H1 (cell line): ENCODE data around the gene CTTNBP2. TPM values are rescaled to one million over a fixed set of nuclear protein-coding genes. Genes with fewer than 3 reads are reported as not detected.

Source experiments
- CTCF ChIA-PET: fragments of 300-600 bp; sonication (Branson Sonifier 250); formaldehyde crosslinking; loops from one replicate; lab custom pipeline; 2021; ENCODE audit not compliant: partially characterized antibody; lab: Charles Lee
- POLR2A ChIA-PET: fragments of 300-600 bp; sonication (Branson Sonifier 250); formaldehyde crosslinking; loops from one replicate; lab custom pipeline; 2021; ENCODE audit warnings: inconsistent platforms; ENCODE audit not compliant: partially characterized antibody; lab: Charles Lee
- DNase-seq, 2 experiments: peaks; one replicate each; pipeline versions ENCODE4 v3.0.0 to v3.0.0-alpha.2; 2010 to 2022; ENCODE audit warnings: low spot score in 2 of 2, low read depth in 1 of 2, mixed read lengths in 1 of 2
- FAIRE-seq: peaks from 2 replicates; lab custom pipeline; 2011; peaks lifted over from hg19 to GRCh38; lab: Jason Lieb, UNC
- H2AFZ ChIP-seq: 2 replicates; pipeline ENCODE4 v1.8.1; 2012; ENCODE audit warnings: low read length, inconsistent platforms
- H2AK5ac ChIP-seq: 2 replicates; pipeline ENCODE4 v1.6.1; 2013; ENCODE audit warnings: low read depth, low read length
- H2BK120ac ChIP-seq: replicated peaks from 2 replicates; pipeline ENCODE3; 2013; ENCODE audit warnings: low read depth, low read length, inconsistent platforms
- H2BK12ac ChIP-seq: 2 replicates; pipeline ENCODE4 v1.6.1; 2013; ENCODE audit warnings: low read depth, low read length
- H2BK15ac ChIP-seq: 2 replicates; pipeline ENCODE4 v1.6.1; 2013; ENCODE audit warnings: low read length
- H2BK20ac ChIP-seq: 2 replicates; pipeline ENCODE4 v1.6.1; 2013; ENCODE audit warnings: low read length
- H2BK5ac ChIP-seq: 2 replicates; pipeline ENCODE4 v1.6.1; 2013; ENCODE audit warnings: low read depth, low read length
- H3K14ac ChIP-seq: 2 replicates; pipeline ENCODE4 v1.6.1; 2013; ENCODE audit warnings: inconsistent platforms; ENCODE audit not compliant: insufficient read length
- H3K18ac ChIP-seq: 2 replicates; pipeline ENCODE4 v1.6.1; 2013; ENCODE audit warnings: low read length; ENCODE audit errors: extremely low read depth
- H3K23ac ChIP-seq: 2 replicates; pipeline ENCODE4 v1.6.1; 2013; ENCODE audit warnings: inconsistent platforms; ENCODE audit not compliant: insufficient read length
- H3K23me2 ChIP-seq: 2 replicates; pipeline ENCODE4 v1.6.1; 2013; ENCODE audit warnings: low read depth, low read length
- H3K27ac ChIP-seq: 2 replicates; pipeline ENCODE4 v1.6.1; 2011; ENCODE audit warnings: low read depth, low read length, inconsistent platforms
- H3K27me3 ChIP-seq, 4 experiments: replicated peaks in 1 of 4; 1 replicate in 1 of 4; 2 replicates in 3 of 4; pipeline versions ENCODE4 v1.6.1 to v1.8.1; 2011 to 2013; ENCODE audit warnings: low read length in 3 of 4, mild to moderate bottlenecking in 3 of 4, inconsistent platforms in 2 of 4, mixed read lengths in 2 of 4, moderate library complexity in 1 of 4; ENCODE audit not compliant: control insufficient read depth in 3 of 4, insufficient read depth in 3 of 4; ENCODE audit errors: extremely low read depth in 1 of 4
- H3K36me3 ChIP-seq, 4 experiments: 2 replicates each; pipeline versions ENCODE4 v1.6.1 to v1.8.1; 2011 to 2013; ENCODE audit warnings: mild to moderate bottlenecking in 4 of 4, low read length in 3 of 4, moderate library complexity in 2 of 4, control low read depth in 1 of 4, inconsistent platforms in 1 of 4; ENCODE audit not compliant: insufficient read depth in 4 of 4, control insufficient read depth in 2 of 4
- H3K4ac ChIP-seq: replicated peaks from 2 replicates; pipeline ENCODE3; 2013; ENCODE audit warnings: low read length, low read depth, mixed read lengths, inconsistent platforms; ENCODE audit not compliant: insufficient read length
- H3K4me1 ChIP-seq, 4 experiments: replicated peaks in 1 of 4; 1 replicate in 1 of 4; 2 replicates in 3 of 4; pipeline versions ENCODE4 v1.6.1 to v1.8.1; 2011 to 2013; ENCODE audit warnings: low read length in 3 of 4, inconsistent platforms in 2 of 4, mixed read lengths in 1 of 4; ENCODE audit not compliant: insufficient read depth in 4 of 4, control insufficient read depth in 3 of 4
- H3K4me2 ChIP-seq, 2 experiments: 2 replicates each; pipeline versions ENCODE4 v1.6.1 to v1.8.1; 2011 to 2013; ENCODE audit warnings: low read depth in 2 of 2, low read length in 2 of 2, control low read depth in 1 of 2, inconsistent platforms in 1 of 2, mild to moderate bottlenecking in 1 of 2; ENCODE audit not compliant: insufficient read depth in 1 of 2
- H3K4me3 ChIP-seq, 4 experiments: fragments of 200-600, 300-600 bp in 1 of 4; sonication (generic), shearing (Covaris generic), sonication (Bioruptor Twin) in 1 of 4; 2 replicates each; pipeline versions ENCODE4 v1.5.1 to v1.8.1; 2011 to 2016; ENCODE audit warnings: low read length in 4 of 4, low read depth in 3 of 4, control low read depth in 2 of 4, inconsistent platforms in 2 of 4, mild to moderate bottlenecking in 2 of 4, mixed read lengths in 1 of 4, moderate library complexity in 1 of 4; ENCODE audit not compliant: insufficient read depth in 2 of 4; ENCODE audit errors: extremely low read depth in 1 of 4
- H3K56ac ChIP-seq: replicated peaks from 2 replicates; pipeline ENCODE3; 2013; ENCODE audit warnings: low read depth, mild to moderate bottlenecking, mixed read lengths, low read length, inconsistent platforms; ENCODE audit not compliant: insufficient read length
- H3K79me1 ChIP-seq: 2 replicates; pipeline ENCODE4 v1.6.1; 2013; ENCODE audit warnings: low read depth, low read length, control low read depth
- H3K79me2 ChIP-seq, 2 experiments: 2 replicates each; pipeline versions ENCODE4 v1.6.1 to v1.8.1; 2012 to 2013; ENCODE audit warnings: low read length in 2 of 2, mild to moderate bottlenecking in 2 of 2, inconsistent platforms in 1 of 2; ENCODE audit not compliant: insufficient read depth in 2 of 2, control insufficient read depth in 1 of 2
- H3K9ac ChIP-seq, 4 experiments: replicated peaks in 1 of 4; 1 replicate in 1 of 4; 2 replicates in 3 of 4; pipeline versions ENCODE4 v1.6.1 to v1.8.1; 2011 to 2013; ENCODE audit warnings: low read depth in 3 of 4, low read length in 3 of 4, control low read depth in 2 of 4, mild to moderate bottlenecking in 2 of 4, moderate library complexity in 2 of 4, inconsistent platforms in 1 of 4; ENCODE audit errors: extremely low read depth in 1 of 4
- H3K9me3 ChIP-seq, 2 experiments: 2 replicates each; pipeline versions ENCODE4 v1.6.1 to v1.8.1; 2012 to 2013; ENCODE audit warnings: mild to moderate bottlenecking in 2 of 2, moderate library complexity in 2 of 2, control low read depth in 1 of 2, inconsistent platforms in 1 of 2, low read depth in 1 of 2, low read length in 1 of 2, mixed read lengths in 1 of 2; ENCODE audit not compliant: insufficient read depth in 2 of 2
- H4K20me1 ChIP-seq, 2 experiments: replicated peaks in 1 of 2; 2 replicates each; pipeline versions ENCODE3 to v1.8.1; 2011 to 2013; ENCODE audit warnings: inconsistent platforms in 2 of 2, low read length in 2 of 2, mild to moderate bottlenecking in 1 of 2; ENCODE audit not compliant: insufficient read depth in 2 of 2, control insufficient read depth in 1 of 2
- H4K5ac ChIP-seq: 2 replicates; pipeline ENCODE4 v1.6.1; 2013; ENCODE audit warnings: low read length, low read depth, mixed read lengths, inconsistent platforms; ENCODE audit not compliant: insufficient read length
- H4K8ac ChIP-seq: 2 replicates; pipeline ENCODE4 v1.8.0; 2013; ENCODE audit warnings: mild to moderate bottlenecking, moderate library complexity, low read length, inconsistent platforms; ENCODE audit not compliant: insufficient read depth; ENCODE audit errors: extremely low read depth
- H4K91ac ChIP-seq: replicated peaks from 2 replicates; pipeline ENCODE3; 2013; ENCODE audit warnings: low read length, mixed read lengths, inconsistent platforms; ENCODE audit not compliant: insufficient read length
- PHF8 ChIP-seq: fragments of 200-600 bp; sonication (generic); conservative IDR thresholded peaks from 2 replicates; pipeline ENCODE4 v1.7.1; 2012; ENCODE audit warnings: low read depth, mild to moderate bottlenecking, inconsistent platforms, low read length, moderate library complexity
- WGBS, 2 experiments: shearing (Covaris generic) in 1 of 2; methylation state at CpG; one replicate each; pipeline versions ENCODE4 v1.1.6 to v1.1.7; 2013 to 2015; ENCODE audit warnings: low lambda C conversion rate in 2 of 2, mixed read lengths in 2 of 2, inconsistent platforms in 1 of 2, low coverage in 1 of 2, missing lambda C conversion rate in 1 of 2; ENCODE audit not compliant: insufficient replicate concordance in 2 of 2, insufficient coverage in 1 of 2, insufficient read length in 1 of 2; ENCODE audit errors: extremely low coverage in 1 of 2, missing lambda C conversion rate in 1 of 2; 5-methylcytosine and 5-hydroxymethylcytosine counted together
- polyA plus RNA-seq, 7 experiments: library from polyadenylated mRNA; depleted of rRNA in 3 of 7; stranded (reverse) in 5 of 7; unstranded in 2 of 7; fragments of >200 nt in 5 of 7; fragments of 200-250 nt in 2 of 7; gene quantifications; 1 replicate in 5 of 7; 2 replicates in 1 of 7; 4 replicates in 1 of 7; pipeline versions ENCODE4 v1.2.1 to v1.2.3, GENCODE V29; 2011 to 2013; ENCODE audit warnings: missing spikeins in 2 of 7, mixed read lengths in 2 of 7
- total RNA-seq: library from RNA; stranded (reverse); fragmentation: NEBNext Ultra II Directional; extraction: Animal tissue kit (Norgen Biotek cat#: 25700); gene quantifications from 2 replicates; pipeline ENCODE4 v1.2.1, GENCODE V29; 2021

Gene CTTNBP2
- total and polyA plus RNA-seq, 2 of the 8 experiments (the other 6 are each of a cell fraction or from before 2014, with no cell fraction given) = 15.3 to 35.1 TPM

DNA sequence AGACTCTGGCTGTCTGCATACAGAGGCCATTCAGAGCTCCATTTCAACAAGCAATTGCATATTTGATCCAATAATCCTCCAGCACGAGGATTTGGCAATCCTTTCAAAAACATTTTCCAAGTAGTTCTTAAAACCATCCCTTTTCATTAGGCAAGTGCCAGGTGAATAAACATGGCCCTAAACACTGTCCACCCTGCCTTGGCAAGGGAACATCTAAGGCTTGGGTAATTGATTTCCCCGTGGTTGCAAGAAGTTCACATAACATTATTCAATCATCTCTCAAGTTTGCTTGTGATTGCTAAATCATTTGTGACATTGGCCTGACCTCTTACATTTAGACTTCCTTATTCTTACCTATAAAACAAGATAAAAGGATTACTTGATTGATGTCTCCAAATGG is 175.2 kb downstream of the CTTNBP2 start:
- Histone ChIP-seq H3K36me3 (no peaks in the 10 kb centered on the region), H3K9me3 (no peaks in the 10 kb centered on the region), H2BK5ac (no peak overlapping the region), H2BK120ac (no peak overlapping the region), H3K9ac (no peak overlapping the region), H3K27me3 (no peaks in the 10 kb centered on the region), H3K27ac (no peak overlapping the region), H3K56ac (no peak overlapping the region), H3K79me1 (no peaks in the 10 kb centered on the region), H3K79me2 (no peaks in the 10 kb centered on the region), H3K14ac (no peak overlapping the region), H4K5ac (no peak overlapping the region), H2BK15ac (no peak overlapping the region), H2BK12ac (no peak overlapping the region), H3K23me2 (no peaks in the 10 kb centered on the region), H3K4me2 (no peak overlapping the region), H3K4me1 (no peaks in the 10 kb centered on the region), H2AK5ac (no peak overlapping the region), H4K91ac (no peak overlapping the region), H3K4ac (no peak overlapping the region), H3K23ac (no peak overlapping the region), H2BK20ac (no peak overlapping the region), H3K4me3 (no peak overlapping the region), H2AFZ (no peak overlapping the region), H4K8ac (no peak overlapping the region), H3K18ac (no peak overlapping the region), H4K20me1 (no peaks in the 10 kb centered on the region)
- ChIA-PET POLR2A (no interaction called here), CTCF (interaction anchor here (0.6 kb wide), 1 partner anchor 17 kb away, joined by 3 read pairs; no protein-coding TSS in a partner anchor)
- no peak for FAIRE-seq
- no peak for DNase-seq
- 93% methylated on average over 2 of the region's 2 CpGs; no CpG with 5 or more reads in 1 of the 2 experiments for WGBS, 2 experiments
- no peak for TF ChIP-seq PHF8
